ENCODE measurements around the gene EXD3.
A peak's percentile ranks its signal among the peaks of the same experiment; 100 is the strongest.

- TF ChIP-seq CTCF (conservative IDR thresholded peaks at IDR 0.05; ENCODE audit: low read length), result peak; percentile 66; the same call in 1 of the 2 replicates
- no peak for TF ChIP-seq EZH2phosphoT487 (IDR thresholded peaks at IDR 0.05; ENCODE audit: borderline replicate concordance, low read depth, low read length)
These were observed at the start of gene EXD3, which contains the start of gene NOXA1 for GRCh38 chr9:137422604-137423513.
